GM23338 (cell line): ENCODE data around the gene PMAIP1.

Experiments used
- CREB1 ChIP-seq: fragments of 250-450 bp; sonication (Bioruptor Pico); IDR thresholded peaks from 2 replicates; pipeline ENCODE4 v1.5.0; 2020; ENCODE audit warnings: low read depth, mild to moderate bottlenecking, moderate library complexity
- EZH2 ChIP-seq: fragments of 200-600 bp; sonication (generic); IDR thresholded peaks from one replicate; pipeline ENCODE4 v1.8.0; 2017; ENCODE audit warnings: antibody characterized with exemption, mild to moderate bottlenecking, low read depth; ENCODE audit not compliant: unreplicated experiment
- JUNB ChIP-seq: IDR thresholded peaks from one replicate; pipeline ENCODE4 v1.6.1; 2016; ENCODE audit warnings: antibody characterized with exemption; ENCODE audit not compliant: unreplicated experiment
- POLR2AphosphoS5 ChIP-seq: IDR thresholded peaks from 2 replicates; pipeline ENCODE4 v1.6.1; 2016; ENCODE audit warnings: antibody characterized with exemption, low read depth
- TF ChIP-seq, protein P1 (sequence below), 2 experiments: fragments of 200-600 bp in 1 of 2; sonication (generic) in 1 of 2; conservative IDR thresholded peaks; 2 replicates each; pipeline versions ENCODE4 v1.5.1 to v1.6.1; 2016 to 2017; ENCODE audit warnings: antibody characterized with exemption in 2 of 2, low read depth in 2 of 2, mild to moderate bottlenecking in 2 of 2, moderate library complexity in 1 of 2

- TF ChIP-seq EZH2 (no peak), CREB1 (CRISPR knock-in tag) (no peak), POLR2AphosphoS5 (no peak), JUNB (no peak)
- TF ChIP-seq, protein P1, sequence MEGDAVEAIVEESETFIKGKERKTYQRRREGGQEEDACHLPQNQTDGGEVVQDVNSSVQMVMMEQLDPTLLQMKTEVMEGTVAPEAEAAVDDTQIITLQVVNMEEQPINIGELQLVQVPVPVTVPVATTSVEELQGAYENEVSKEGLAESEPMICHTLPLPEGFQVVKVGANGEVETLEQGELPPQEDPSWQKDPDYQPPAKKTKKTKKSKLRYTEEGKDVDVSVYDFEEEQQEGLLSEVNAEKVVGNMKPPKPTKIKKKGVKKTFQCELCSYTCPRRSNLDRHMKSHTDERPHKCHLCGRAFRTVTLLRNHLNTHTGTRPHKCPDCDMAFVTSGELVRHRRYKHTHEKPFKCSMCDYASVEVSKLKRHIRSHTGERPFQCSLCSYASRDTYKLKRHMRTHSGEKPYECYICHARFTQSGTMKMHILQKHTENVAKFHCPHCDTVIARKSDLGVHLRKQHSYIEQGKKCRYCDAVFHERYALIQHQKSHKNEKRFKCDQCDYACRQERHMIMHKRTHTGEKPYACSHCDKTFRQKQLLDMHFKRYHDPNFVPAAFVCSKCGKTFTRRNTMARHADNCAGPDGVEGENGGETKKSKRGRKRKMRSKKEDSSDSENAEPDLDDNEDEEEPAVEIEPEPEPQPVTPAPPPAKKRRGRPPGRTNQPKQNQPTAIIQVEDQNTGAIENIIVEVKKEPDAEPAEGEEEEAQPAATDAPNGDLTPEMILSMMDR (conservative IDR thresholded peaks at IDR 0.05; ENCODE audit: low read depth in 2 of 2) = no peak
Observed at GRCh38 chr18:59915606-59916005, 15.8 kb downstream of the PMAIP1 start.
